ENCODE measurements around the gene SGCA. TPM values are rescaled to one million over a fixed set of nuclear protein-coding genes. Genes with fewer than 3 reads are reported as not detected.
A peak's percentile ranks its signal among the peaks of the same experiment; 100 is the strongest.

SGCA gene
- total and polyA plus RNA-seq, 5 donors from 2014 or later, result not detected

GRCh38 chr17:50123649-50124349, 42.0 kb upstream of the SGCA start:
- Mint-ChIP-seq H3K27me3 (peaks cover 59% of the 10 kb centered on the region), H3K27ac (no peak overlapping the region), H3K9me3 (peaks cover 0 to 2% (median 0%) of the 10 kb centered on the region in 7 donors), H3K36me3 (no peaks in the 10 kb centered on the region), H3K4me1 (peaks cover 0 to 10% (median 3%) of the 10 kb centered on the region in 4 donors), H3K4me3 (no peak overlapping the region)
- Histone ChIP-seq H3K27me3 (ENCODE audit: control insufficient read depth, insufficient read depth, low read length) (peaks cover 22% of the 10 kb centered on the region), H3K27ac (ENCODE audit: insufficient read depth, low read length, poor library complexity, severe bottlenecking) (no peak overlapping the region), H3K36me3 (ENCODE audit: control insufficient read depth, insufficient read depth, low read length) (no peaks in the 10 kb centered on the region), H3K4me1 (ENCODE audit: control insufficient read depth, insufficient read depth, low read length, poor library complexity, severe bottlenecking) (peaks cover 3% of the 10 kb centered on the region), H3K4me3 (ENCODE audit: low read depth, low read length) (no peak overlapping the region), H3K9me3 (ENCODE audit: control insufficient read depth in 2 of 2, low read length in 2 of 2) (no peaks in the 10 kb centered on the region)
- ATAC-seq (ENCODE audit: low read depth in 2 of 2) (no peak), DNase-seq (no peak)

GRCh38 chr17:50125420-50125997, 40.3 kb upstream of the SGCA start:
- no peak for ATAC-seq (ENCODE audit: low read depth in 2 of 2)
- no peak for DNase-seq
- peaks cover 17% of the 10 kb centered on the region for H3K4me1 ChIP-seq (ENCODE audit: control insufficient read depth, insufficient read depth, low read length, poor library complexity, severe bottlenecking)
- H3K4me1 Mint-ChIP-seq, result peaks cover under 1 to 13% (median 3%) of the 10 kb centered on the region in 4 donors
- peaks cover 46% of the 10 kb centered on the region for H3K27me3 Mint-ChIP-seq
- peaks cover 10% of the 10 kb centered on the region for H3K27me3 ChIP-seq (ENCODE audit: control insufficient read depth, insufficient read depth, low read length)
- no peaks in the 10 kb centered on the region for H3K36me3 ChIP-seq (ENCODE audit: control insufficient read depth, insufficient read depth, low read length)
- no peak overlapping the region for H3K4me3 ChIP-seq (ENCODE audit: low read depth, low read length)
- H3K9me3 Mint-ChIP-seq, result peaks cover 0 to 1% (median 0%) of the 10 kb centered on the region in 7 donors
- H3K9me3 ChIP-seq (ENCODE audit: control insufficient read depth in 2 of 2, low read length in 2 of 2), result no peaks in the 10 kb centered on the region
- no peak overlapping the region for H3K27ac Mint-ChIP-seq
- H3K36me3 Mint-ChIP-seq, result no peaks in the 10 kb centered on the region
- no peak overlapping the region for H3K27ac ChIP-seq (ENCODE audit: insufficient read depth, low read length, poor library complexity, severe bottlenecking)
- H3K4me3 Mint-ChIP-seq, result peak overlapping the region in 1 of 4 donors; percentile 10

GRCh38 chr17:50127697-50128361, 38.0 kb upstream of the SGCA start:
- Mint-ChIP-seq H3K9me3 (peaks cover 0 to 1% (median 0%) of the 10 kb centered on the region in 7 donors), H3K27me3 (peaks cover 38% of the 10 kb centered on the region), H3K4me3 (peak overlapping the region in 1 of 4 donors; percentile 12), H3K36me3 (no peaks in the 10 kb centered on the region), H3K4me1 (peaks cover 3 to 26% (median 10%) of the 10 kb centered on the region in 4 donors), H3K27ac (no peak overlapping the region)
- peaks cover 22% of the 10 kb centered on the region for H3K4me1 ChIP-seq (ENCODE audit: control insufficient read depth, insufficient read depth, low read length, poor library complexity, severe bottlenecking)
- no peak overlapping the region for H3K4me3 ChIP-seq (ENCODE audit: low read depth, low read length)
- no peaks in the 10 kb centered on the region for H3K9me3 ChIP-seq (ENCODE audit: control insufficient read depth in 2 of 2, low read length in 2 of 2)
- no peak overlapping the region for H3K27ac ChIP-seq (ENCODE audit: insufficient read depth, low read length, poor library complexity, severe bottlenecking)
- ATAC-seq (ENCODE audit: low read depth in 2 of 2) (no peak), DNase-seq (no peak)
- H3K27me3 ChIP-seq (ENCODE audit: control insufficient read depth, insufficient read depth, low read length), result peaks cover 12% of the 10 kb centered on the region
- H3K36me3 ChIP-seq (ENCODE audit: control insufficient read depth, insufficient read depth, low read length), result no peaks in the 10 kb centered on the region

DNA sequence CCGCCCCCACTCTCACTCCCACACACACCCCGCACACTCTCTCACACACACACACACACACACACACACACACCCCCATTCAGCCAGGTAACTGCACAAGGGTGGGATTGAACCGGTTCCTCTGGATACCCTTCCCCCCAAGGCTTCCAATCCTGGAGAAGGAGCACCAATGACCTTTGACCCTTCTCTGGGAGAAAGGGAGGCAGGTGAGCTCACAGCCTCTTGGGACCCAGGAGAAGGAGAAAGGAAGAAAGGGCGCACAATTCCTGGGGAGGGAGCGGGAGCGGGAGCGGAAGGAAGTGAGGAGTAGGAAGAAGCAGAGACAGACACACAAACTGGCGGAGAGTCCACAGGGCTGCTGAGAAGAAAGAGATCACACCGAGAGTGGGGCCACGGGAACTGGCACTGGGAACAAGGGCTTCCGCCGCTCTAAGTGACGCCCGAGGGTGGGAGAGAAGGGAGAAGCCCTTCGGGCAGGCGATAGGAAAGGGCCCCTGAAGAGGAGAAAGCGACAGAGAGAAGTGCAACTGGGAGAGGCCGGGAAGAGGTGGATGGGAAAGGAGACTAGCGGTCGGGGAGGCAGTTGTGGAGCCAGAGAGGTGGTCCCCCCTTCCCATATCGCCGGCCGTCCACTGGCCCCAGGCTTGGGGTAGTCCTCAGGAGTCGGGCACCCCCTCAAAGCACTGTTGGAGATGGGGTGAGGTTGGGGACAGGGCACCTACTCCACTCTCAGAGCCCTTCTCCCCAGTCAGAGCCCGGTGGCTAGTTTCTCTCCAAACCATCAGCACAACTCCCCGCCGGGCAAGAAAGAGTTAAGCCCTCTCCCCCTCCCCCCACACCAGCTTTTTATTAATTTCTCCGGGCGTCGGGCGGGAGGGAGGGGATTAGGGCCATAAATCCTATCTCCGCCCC, 37.1 kb upstream of the SGCA start:
- no peaks in the 10 kb centered on the region for H3K9me3 ChIP-seq (ENCODE audit: control insufficient read depth in 2 of 2, low read length in 2 of 2)
- Mint-ChIP-seq H3K9me3 (peaks cover 0 to 1% (median 0%) of the 10 kb centered on the region in 7 donors), H3K4me3 (peak overlapping the region; percentile 64 to 84 (median 74)), H3K4me1 (peaks cover 3 to 26% (median 10%) of the 10 kb centered on the region in 4 donors), H3K36me3 (no peaks in the 10 kb centered on the region), H3K27ac (peak overlapping the region in 1 of 3 donors; percentile 93), H3K27me3 (peaks cover 35% of the 10 kb centered on the region)
- peaks cover 22% of the 10 kb centered on the region for H3K4me1 ChIP-seq (ENCODE audit: control insufficient read depth, insufficient read depth, low read length, poor library complexity, severe bottlenecking)
- no peaks in the 10 kb centered on the region for H3K36me3 ChIP-seq (ENCODE audit: control insufficient read depth, insufficient read depth, low read length)
- no peak overlapping the region for H3K4me3 ChIP-seq (ENCODE audit: low read depth, low read length)
- peaks cover 12% of the 10 kb centered on the region for H3K27me3 ChIP-seq (ENCODE audit: control insufficient read depth, insufficient read depth, low read length)
- H3K27ac ChIP-seq (ENCODE audit: insufficient read depth, low read length, poor library complexity, severe bottlenecking), result no peak overlapping the region
- ATAC-seq (ENCODE audit: low read depth in 2 of 2) (no peak), DNase-seq (no peak)

DNA sequence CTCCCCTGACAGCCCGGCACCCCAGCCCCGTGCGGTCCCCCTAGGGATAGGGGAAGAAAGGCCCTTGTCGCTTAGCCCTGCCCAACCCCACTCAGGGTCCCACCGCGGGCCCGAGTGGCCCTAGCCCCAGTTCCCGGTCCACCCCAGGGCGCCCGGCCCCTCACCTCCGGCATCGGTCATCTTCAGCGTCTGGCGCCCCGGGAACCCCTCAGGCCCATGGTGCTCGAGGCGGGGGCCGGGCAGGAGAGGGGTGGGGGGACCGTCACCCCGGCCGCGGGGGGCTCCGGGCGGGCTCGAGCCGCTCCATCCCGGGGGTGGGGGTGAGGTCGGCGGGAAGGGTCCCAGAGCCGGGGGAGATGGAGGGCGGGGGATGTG, 36.5 kb upstream of the SGCA start:
- DNase-seq, result no peak

DNA sequence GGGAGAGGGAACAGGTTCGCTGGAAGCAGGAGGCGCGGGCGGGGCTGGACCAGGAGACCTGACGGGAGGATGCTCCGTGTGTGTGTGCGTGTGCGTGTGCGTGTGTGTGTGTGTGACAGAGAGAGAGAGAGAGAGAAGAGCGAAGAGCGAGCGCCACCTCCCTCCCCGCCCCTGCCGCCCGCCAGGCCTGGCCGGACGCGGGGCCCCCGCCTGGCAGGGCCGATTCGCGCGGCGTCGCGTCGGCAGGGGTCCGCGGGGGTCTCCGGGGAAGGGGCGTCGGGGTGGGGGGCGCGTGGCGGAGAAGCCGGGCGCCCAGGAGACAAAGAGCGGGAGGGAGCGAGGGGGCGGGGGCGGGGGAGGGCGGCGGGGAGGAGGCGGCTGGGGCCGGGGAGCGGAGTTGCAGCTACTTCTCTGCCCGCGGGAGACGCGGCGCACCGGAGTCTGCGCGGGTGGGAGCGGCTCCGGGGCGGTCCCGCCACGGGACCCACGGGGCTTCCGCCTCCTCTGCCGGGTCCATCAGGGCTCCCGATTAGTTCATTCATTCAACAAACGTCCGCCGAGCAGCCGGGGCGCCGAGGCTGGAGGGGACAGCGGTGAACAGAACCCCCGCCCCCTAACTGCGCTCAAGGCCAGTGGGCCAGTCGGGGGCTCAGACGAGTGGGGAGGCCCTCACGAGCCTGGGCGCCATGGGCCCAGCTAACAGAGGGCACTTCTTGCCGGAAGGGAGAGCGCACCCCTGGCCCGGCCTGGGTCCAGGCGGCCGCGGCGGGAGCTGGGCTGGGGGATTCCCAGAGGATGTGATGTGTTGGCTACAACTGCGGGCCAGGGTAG, 35.9 kb upstream of the SGCA start, which contains the start of gene SAMD14:
TSS of gene SAMD14 (minus strand) at position 433 of the 831 bp plus-strand sequence. CDS start 5,201 bp downstream, outside the sequence.
- Mint-ChIP-seq H3K9me3 (peaks cover 0 to 2% (median 0%) of the 10 kb centered on the region in 7 donors), H3K4me3 (peak within 1 kb of the TSS; percentile 68 to 84 (median 76)), H3K27me3 (peaks cover 35% of the 10 kb centered on the region), H3K27ac (peak within 1 kb of the TSS in 1 of 3 donors; percentile 74), H3K4me1 (peaks cover 3 to 26% (median 10%) of the 10 kb centered on the region in 4 donors), H3K36me3 (peaks cover 4% of the 10 kb centered on the region)
- Histone ChIP-seq H3K4me1 (ENCODE audit: control insufficient read depth, insufficient read depth, low read length, poor library complexity, severe bottlenecking) (peaks cover 22% of the 10 kb centered on the region), H3K27ac (ENCODE audit: insufficient read depth, low read length, poor library complexity, severe bottlenecking) (no peak within 1 kb of the TSS), H3K4me3 (ENCODE audit: low read depth, low read length) (no peak within 1 kb of the TSS), H3K27me3 (ENCODE audit: control insufficient read depth, insufficient read depth, low read length) (peaks cover 12% of the 10 kb centered on the region), H3K36me3 (ENCODE audit: control insufficient read depth, insufficient read depth, low read length) (peaks cover 8% of the 10 kb centered on the region), H3K9me3 (ENCODE audit: control insufficient read depth in 2 of 2, low read length in 2 of 2) (no peaks in the 10 kb centered on the region)
- ATAC-seq (ENCODE audit: low read depth in 2 of 2) (peak; percentile 63 to 64), DNase-seq (peak; percentile 25 to 56 (median 56))

More for the DNA sequence above, 36.5 kb upstream of the SGCA start:
- H3K4me1 ChIP-seq (ENCODE audit: control insufficient read depth, insufficient read depth, low read length, poor library complexity, severe bottlenecking), result peaks cover 22% of the 10 kb centered on the region
- peaks cover 12% of the 10 kb centered on the region for H3K27me3 ChIP-seq (ENCODE audit: control insufficient read depth, insufficient read depth, low read length)
- Mint-ChIP-seq H3K27me3 (peaks cover 35% of the 10 kb centered on the region), H3K36me3 (peaks cover 4% of the 10 kb centered on the region), H3K27ac (no peak overlapping the region), H3K9me3 (peaks cover 0 to 2% (median 0%) of the 10 kb centered on the region in 7 donors), H3K4me1 (peaks cover 3 to 26% (median 10%) of the 10 kb centered on the region in 4 donors), H3K4me3 (peak overlapping the region in 3 of 4 donors; percentile 64 to 70 (median 68))
- no peak overlapping the region for H3K4me3 ChIP-seq (ENCODE audit: low read depth, low read length)
- H3K36me3 ChIP-seq (ENCODE audit: control insufficient read depth, insufficient read depth, low read length), result peaks cover 2% of the 10 kb centered on the region
- H3K27ac ChIP-seq (ENCODE audit: insufficient read depth, low read length, poor library complexity, severe bottlenecking), result no peak overlapping the region
- ATAC-seq (ENCODE audit: low read depth in 2 of 2), result no peak
- no peaks in the 10 kb centered on the region for H3K9me3 ChIP-seq (ENCODE audit: control insufficient read depth in 2 of 2, low read length in 2 of 2)

All from CD4-positive, CD25-positive, alpha-beta regulatory T cell (primary cell).